ENCODE results near the gene PRRC2B. TPM values are rescaled to one million over a fixed set of nuclear protein-coding genes. Genes with fewer than 3 reads are reported as not detected.

The PRRC2B gene
- total and polyA plus RNA-seq, 2 experiments from 2014 or later: 45.0 to 193 TPM

DNA sequence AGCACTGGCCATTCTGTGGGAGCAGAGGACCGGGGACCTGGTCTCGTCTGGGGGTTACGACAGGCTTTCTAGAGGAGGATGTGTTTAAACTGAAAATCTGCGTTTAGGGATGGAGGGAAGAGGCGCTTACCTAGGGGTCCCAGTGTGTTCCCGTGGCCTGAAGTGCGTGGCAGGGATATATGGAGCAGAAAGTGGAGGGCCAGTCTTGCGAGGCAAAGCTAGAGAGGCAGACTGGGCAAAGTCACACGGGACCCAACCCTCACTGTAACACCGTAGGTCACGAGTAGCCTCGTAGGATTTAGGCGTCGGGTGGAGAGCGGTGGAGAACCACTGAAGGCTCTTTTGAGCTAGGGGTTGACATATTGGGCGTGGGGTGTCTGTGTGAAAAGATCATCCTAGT lies 76.1 kb downstream of the PRRC2B start (continued):
- no peak for TF ChIP-seq REST (IDR thresholded peaks at IDR 0.05; ENCODE audit: unreplicated experiment)
- no peak for TF ChIP-seq POLR2AphosphoS5 (IDR thresholded peaks at IDR 0.05; ENCODE audit: low read depth)
- TF ChIP-seq JUNB (IDR thresholded peaks at IDR 0.05; ENCODE audit: unreplicated experiment): no peak
- no peak for TF ChIP-seq ZNF114 (CRISPR knock-in tag; IDR thresholded peaks at IDR 0.05)
- TF ChIP-seq, protein P1, sequence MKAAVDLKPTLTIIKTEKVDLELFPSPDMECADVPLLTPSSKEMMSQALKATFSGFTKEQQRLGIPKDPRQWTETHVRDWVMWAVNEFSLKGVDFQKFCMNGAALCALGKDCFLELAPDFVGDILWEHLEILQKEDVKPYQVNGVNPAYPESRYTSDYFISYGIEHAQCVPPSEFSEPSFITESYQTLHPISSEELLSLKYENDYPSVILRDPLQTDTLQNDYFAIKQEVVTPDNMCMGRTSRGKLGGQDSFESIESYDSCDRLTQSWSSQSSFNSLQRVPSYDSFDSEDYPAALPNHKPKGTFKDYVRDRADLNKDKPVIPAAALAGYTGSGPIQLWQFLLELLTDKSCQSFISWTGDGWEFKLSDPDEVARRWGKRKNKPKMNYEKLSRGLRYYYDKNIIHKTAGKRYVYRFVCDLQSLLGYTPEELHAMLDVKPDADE (IDR thresholded peaks at IDR 0.05): no peak
- TF ChIP-seq STAT1 (IDR thresholded peaks at IDR 0.05; ENCODE audit: unreplicated experiment): no peak
- TF ChIP-seq CREB1 (CRISPR knock-in tag; IDR thresholded peaks at IDR 0.05; ENCODE audit: low read depth): no peak
- TF ChIP-seq EZH2phosphoT487 (IDR thresholded peaks at IDR 0.05; ENCODE audit: unreplicated experiment): no peak

GRCh38 chr9:131470581-131470991 lies 76.7 kb downstream of the PRRC2B start:
- no peaks in the 10 kb centered on the region for H3K9me2 ChIP-seq (ENCODE audit: insufficient read depth)
- H3K79me2 ChIP-seq (replicated peaks; ENCODE audit: insufficient read depth): peaks cover 80% of the 10 kb centered on the region
- H3K4me2 ChIP-seq: no peak overlapping the region
- no peaks in the 10 kb centered on the region for H3K4me1 ChIP-seq (ENCODE audit: insufficient read depth)
- no peak for ATAC-seq
- H3K4me3 ChIP-seq: no peak overlapping the region
- Mint-ChIP-seq H3K4me1 (no peaks in the 10 kb centered on the region), H3K27ac (no peak overlapping the region), H3K4me3 (no peak overlapping the region), H3K27me3 (ENCODE audit: insufficient read depth, low read depth, poor library complexity) (peaks cover 22% of the 10 kb centered on the region), H3K9me3 (no peaks in the 10 kb centered on the region; the same call in 2 of the 3 replicates), H3K36me3 (ENCODE audit: low read depth) (peaks cover 94% of the 10 kb centered on the region)
- no peak overlapping the region for H2AFZ ChIP-seq
- peaks cover 59% of the 10 kb centered on the region for H4K20me1 ChIP-seq (replicated peaks; ENCODE audit: insufficient read depth)
- H3K36me3 ChIP-seq (ENCODE audit: insufficient read depth): peaks cover 88% of the 10 kb centered on the region
- DNase-seq (ENCODE audit: low spot score): no peak
- 0 out of 2 replicates have a peak overlapping the region, but pooled peaks have one; percentile 45 for H3K27ac ChIP-seq (ENCODE audit: low read depth)
- peaks cover 30% of the 10 kb centered on the region; the same call in 1 of the 2 replicates for H3F3A ChIP-seq (replicated peaks; ENCODE audit: low read depth)
- H3K27me3 ChIP-seq (ENCODE audit: insufficient read depth): no peaks in the 10 kb centered on the region
- TF ChIP-seq EZH2 (IDR thresholded peaks at IDR 0.05; ENCODE audit: low read depth, unreplicated experiment) (no peak), EZH2phosphoT487 (IDR thresholded peaks at IDR 0.05; ENCODE audit: unreplicated experiment) (no peak), ZNF462 (CRISPR knock-in tag; IDR thresholded peaks at IDR 0.05) (no peak), ZNF331 (CRISPR knock-in tag; IDR thresholded peaks at IDR 0.05; ENCODE audit: low read depth) (no peak), CTCF (conservative IDR thresholded peaks at IDR 0.05; ENCODE audit: low read depth in 2 of 2) (no peak), CREB1 (CRISPR knock-in tag; IDR thresholded peaks at IDR 0.05; ENCODE audit: low read depth) (no peak), NANOG (IDR thresholded peaks at IDR 0.05; ENCODE audit: borderline replicate concordance) (no peak)
